OCI-LY1 (cell line): ENCODE results near the gene ATP9B.

Experiments used
- CTCF ChIP-seq: fragments of 200-600 bp; sonication (generic), shearing (Covaris generic); IDR thresholded peaks from 2 replicates; pipeline ENCODE4 v1.5.1; 2017; ENCODE audit warnings: mild to moderate bottlenecking, antibody characterized with exemption, low read length, moderate library complexity, mixed read lengths
- EZH2 ChIP-seq: fragments of 200-600 bp; sonication (generic), shearing (Covaris generic); IDR thresholded peaks from 2 replicates; pipeline ENCODE4 v1.8.0; 2017; ENCODE audit warnings: borderline replicate concordance, mixed run types, mild to moderate bottlenecking, antibody characterized with exemption, low read length, moderate library complexity, mixed read lengths

GRCh38 chr18:79421275-79421857 is 352.2 kb downstream of the ATP9B start:
- TF ChIP-seq CTCF (no peak), EZH2 (no peak)
